HS-27A (cell line): ENCODE results near the gene BCL6B.
"Not testable (repeated sequence)": the region's sequence is repeated elsewhere in the genome, so short reads cannot be mapped to it uniquely, and the experiment has no call there.

Experiments
- DNase-seq: peaks from one replicate; pipeline ENCODE4 v3.0.0-alpha.2; 2012; ENCODE audit warnings: low read depth, missing footprints

Gene BCL6B

GRCh38 chr17:7022781-7023571, at the start of gene BCL6B:
TSS of gene BCL6B (plus strand) at chr17:7023050. CDS start at chr17:7023672, 622 bp downstream.
- no peak for DNase-seq

GRCh38 chr17:6979440-6979839, 43.4 kb upstream of the BCL6B start:
- DNase-seq: not testable (repeated sequence)

GRCh38 chr17:6981426-6981825, 41.4 kb upstream of the BCL6B start:
- DNase-seq: no peak

GRCh38 chr17:6985266-6985665, 37.6 kb upstream of the BCL6B start:
- DNase-seq: no peak

- DNase-seq: no peak
Observed at GRCh38 chr17:6986676-6987075, 36.2 kb upstream of the BCL6B start.

- DNase-seq: no peak
Observed at GRCh38 chr17:6989779-6990178, 33.1 kb upstream of the BCL6B start.

GRCh38 chr17:6993613-6994056, 29.2 kb upstream of the BCL6B start:
- DNase-seq: not testable (repeated sequence)

GRCh38 chr17:6994118-6994598, 28.7 kb upstream of the BCL6B start:
- DNase-seq: no peak

GRCh38 chr17:6994666-6995256, 28.1 kb upstream of the BCL6B start:
- no peak for DNase-seq

- no peak for DNase-seq
Observed at GRCh38 chr17:6995500-6996255, 27.2 kb upstream of the BCL6B start, which contains the start of gene ALOX12. TSS of gene ALOX12 (plus strand) at chr17:6996049. CDS start at chr17:6996118, 69 bp downstream.

GRCh38 chr17:6996256-6997011, 26.4 kb upstream of the BCL6B start:
- no peak for DNase-seq

- DNase-seq: no peak
Observed at GRCh38 chr17:6997171-6997570, 25.7 kb upstream of the BCL6B start.

- DNase-seq: no peak
Observed at GRCh38 chr17:6998855-6999508, 23.9 kb upstream of the BCL6B start.

GRCh38 chr17:7001318-7001961, 21.4 kb upstream of the BCL6B start:
- DNase-seq: no peak

- no peak for DNase-seq
Observed at GRCh38 chr17:7002288-7003047, 20.4 kb upstream of the BCL6B start.

- DNase-seq: no peak
Observed at GRCh38 chr17:7003745-7004144, 19.1 kb upstream of the BCL6B start.

- peak; percentile 38 for DNase-seq
Observed at GRCh38 chr17:7004398-7005253, 18.2 kb upstream of the BCL6B start.

GRCh38 chr17:7005716-7006115, 17.1 kb upstream of the BCL6B start:
- DNase-seq: no peak

GRCh38 chr17:7007143-7007542, 15.7 kb upstream of the BCL6B start:
- no peak for DNase-seq
